Mononuclear cell (primary cell): ENCODE results near the gene ACIN1. TPM values are rescaled to one million over a fixed set of nuclear protein-coding genes. Genes with fewer than 3 reads are reported as not detected.
A peak's percentile ranks its signal among the peaks of the same experiment; 100 is the strongest.

Source experiments
- H3K27me3 ChIP-seq: 2 replicates; pipeline ENCODE4 v1.6.0; 2011; ENCODE audit warnings: low read length, control low read depth; ENCODE audit not compliant: insufficient read depth
- H3K4me1 ChIP-seq: 2 replicates; pipeline ENCODE4 v1.5.1; 2011; ENCODE audit warnings: mild to moderate bottlenecking, low read length, control low read depth; ENCODE audit not compliant: insufficient read depth
- H3K4me3 ChIP-seq: 2 replicates; pipeline ENCODE4 v1.5.1; 2011; ENCODE audit warnings: mild to moderate bottlenecking, low read length, moderate library complexity
- H3K9me3 ChIP-seq: 2 replicates; pipeline ENCODE4 v1.5.1; 2011; ENCODE audit warnings: low read depth, mild to moderate bottlenecking, control low read depth, low read length
- total RNA-seq: library from RNA; depleted of rRNA; stranded (reverse); fragments of >200 nt; gene quantifications from one replicate; pipeline ENCODE4 v1.2.3, GENCODE V29; 2012

The ACIN1 gene
- total RNA-seq, 1 donor, result 123 TPM

- Histone ChIP-seq H3K4me1 (peaks cover 38% of the 10 kb centered on the region), H3K27me3 (no peaks in the 10 kb centered on the region), H3K4me3 (no peak overlapping the region), H3K9me3 (no peaks in the 10 kb centered on the region)
These were observed 26.8 kb downstream of the ACIN1 start for GRCh38 chr14:23067847-23068788.

DNA sequence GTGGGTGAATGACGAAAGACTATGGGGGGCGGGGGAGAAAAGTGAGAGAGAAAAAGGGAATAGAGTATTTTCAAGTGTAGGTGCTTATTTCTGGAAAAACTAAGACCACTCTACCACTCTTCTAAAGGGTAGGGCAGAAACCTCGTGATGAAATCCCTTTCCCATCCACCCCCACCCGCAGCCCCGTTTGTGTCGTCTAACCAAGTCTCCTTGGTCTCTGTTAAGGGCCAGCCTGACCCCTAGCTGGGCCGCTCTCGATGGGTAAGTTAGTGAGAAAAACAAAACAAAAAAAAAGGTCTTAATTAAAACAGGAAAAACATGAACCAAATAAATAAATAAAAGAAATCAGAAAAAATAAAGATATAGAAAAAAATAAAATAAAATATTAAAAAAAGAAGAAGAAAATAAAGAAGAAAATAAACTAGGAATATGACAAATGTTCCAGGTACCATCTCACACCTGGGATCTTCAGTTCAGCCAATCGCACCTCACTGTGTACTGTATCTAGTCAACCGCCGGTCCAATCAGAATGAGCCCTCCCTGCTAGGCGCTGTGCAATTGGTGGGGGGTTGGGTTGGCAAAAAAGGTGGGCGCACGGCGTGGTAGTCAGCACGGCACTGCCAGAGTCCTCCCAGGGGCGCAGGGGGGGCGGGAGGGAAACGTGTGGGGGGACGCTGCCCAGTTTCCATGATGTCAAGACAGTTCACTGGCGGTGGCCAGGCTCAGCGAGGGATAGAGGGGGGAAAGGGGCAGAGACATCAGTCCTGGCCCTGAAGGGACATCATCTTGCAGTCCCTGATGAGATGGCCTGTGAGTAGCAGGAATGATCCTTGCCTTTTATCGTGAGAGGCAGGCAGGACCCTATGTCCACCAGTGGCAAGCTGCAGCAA is 27.8 kb downstream of the ACIN1 start:
- H3K4me1 ChIP-seq, result peaks cover 35% of the 10 kb centered on the region
- H3K4me3 ChIP-seq, result no peak overlapping the region
- H3K27me3 ChIP-seq, result no peaks in the 10 kb centered on the region
- H3K9me3 ChIP-seq, result no peaks in the 10 kb centered on the region

DNA sequence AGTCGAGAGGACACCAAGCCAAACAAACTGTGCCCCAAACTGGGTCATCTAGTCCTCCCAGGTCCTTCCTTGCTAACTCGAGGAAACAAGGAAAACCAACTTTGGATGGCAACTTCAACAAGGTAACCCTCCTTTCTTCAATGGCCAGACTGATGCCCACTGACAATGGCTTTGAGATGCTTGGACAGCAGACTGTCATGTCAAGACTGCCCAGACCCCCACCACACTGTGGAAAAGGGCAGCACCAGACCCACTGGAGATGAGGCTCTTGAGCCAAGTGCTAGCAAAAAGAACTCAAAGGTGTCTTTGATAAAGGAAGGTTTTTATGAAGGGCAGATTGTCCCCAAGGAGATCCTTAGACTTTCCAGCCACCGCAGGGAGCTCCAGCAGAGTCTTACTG is 28.6 kb downstream of the ACIN1 start:
- Histone ChIP-seq H3K4me1 (peaks cover 28% of the 10 kb centered on the region), H3K27me3 (no peaks in the 10 kb centered on the region), H3K4me3 (no peak overlapping the region), H3K9me3 (no peaks in the 10 kb centered on the region)

DNA sequence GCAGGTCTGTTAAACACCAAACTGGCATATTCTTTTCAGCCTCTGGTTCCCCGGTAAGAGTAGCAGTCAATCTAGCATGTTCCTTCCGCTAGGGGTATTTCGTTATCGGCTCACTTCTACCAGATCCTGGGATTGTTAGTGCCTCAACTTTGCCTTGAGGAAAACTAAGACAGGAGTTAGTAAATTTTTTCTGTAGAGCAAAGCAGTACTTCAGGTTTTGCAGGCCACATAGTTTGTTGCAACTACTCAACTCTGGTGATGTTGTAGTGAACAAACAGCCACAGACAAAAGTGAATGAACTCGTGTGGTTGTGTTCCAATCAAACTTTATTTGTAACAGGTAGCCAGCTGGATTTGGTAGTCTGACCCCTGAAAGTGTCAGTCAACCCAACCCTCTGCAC is 31.3 kb downstream of the ACIN1 start:
- Histone ChIP-seq H3K4me3 (no peak overlapping the region), H3K4me1 (peaks cover 4% of the 10 kb centered on the region)

DNA sequence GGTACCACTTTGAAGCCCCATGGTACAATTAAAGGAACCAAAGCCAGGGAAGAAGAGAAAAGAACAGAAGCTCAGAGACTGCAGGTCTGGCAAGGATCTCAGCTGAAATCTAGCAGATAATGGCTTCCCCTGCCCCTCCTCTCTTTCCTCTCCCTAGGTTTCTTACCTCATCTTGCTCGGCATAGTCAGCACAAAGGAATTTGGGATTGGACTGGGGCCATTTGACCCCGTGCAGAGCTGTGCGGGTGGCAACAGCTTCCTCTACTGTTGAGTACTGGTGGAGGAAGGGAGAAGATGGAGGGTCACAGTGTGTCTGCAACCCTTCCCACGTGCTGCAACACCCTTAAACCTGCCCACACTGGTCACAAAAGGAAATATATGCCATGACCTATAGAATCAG is 32.9 kb downstream of the ACIN1 start:
- H3K9me3 ChIP-seq, result no peaks in the 10 kb centered on the region
- no peak overlapping the region for H3K4me3 ChIP-seq
- H3K4me1 ChIP-seq, result peaks cover 10% of the 10 kb centered on the region
- H3K27me3 ChIP-seq, result no peaks in the 10 kb centered on the region

More for the DNA sequence above, 31.3 kb downstream of the ACIN1 start:
- H3K9me3 ChIP-seq, result no peaks in the 10 kb centered on the region
- H3K27me3 ChIP-seq, result no peaks in the 10 kb centered on the region

DNA sequence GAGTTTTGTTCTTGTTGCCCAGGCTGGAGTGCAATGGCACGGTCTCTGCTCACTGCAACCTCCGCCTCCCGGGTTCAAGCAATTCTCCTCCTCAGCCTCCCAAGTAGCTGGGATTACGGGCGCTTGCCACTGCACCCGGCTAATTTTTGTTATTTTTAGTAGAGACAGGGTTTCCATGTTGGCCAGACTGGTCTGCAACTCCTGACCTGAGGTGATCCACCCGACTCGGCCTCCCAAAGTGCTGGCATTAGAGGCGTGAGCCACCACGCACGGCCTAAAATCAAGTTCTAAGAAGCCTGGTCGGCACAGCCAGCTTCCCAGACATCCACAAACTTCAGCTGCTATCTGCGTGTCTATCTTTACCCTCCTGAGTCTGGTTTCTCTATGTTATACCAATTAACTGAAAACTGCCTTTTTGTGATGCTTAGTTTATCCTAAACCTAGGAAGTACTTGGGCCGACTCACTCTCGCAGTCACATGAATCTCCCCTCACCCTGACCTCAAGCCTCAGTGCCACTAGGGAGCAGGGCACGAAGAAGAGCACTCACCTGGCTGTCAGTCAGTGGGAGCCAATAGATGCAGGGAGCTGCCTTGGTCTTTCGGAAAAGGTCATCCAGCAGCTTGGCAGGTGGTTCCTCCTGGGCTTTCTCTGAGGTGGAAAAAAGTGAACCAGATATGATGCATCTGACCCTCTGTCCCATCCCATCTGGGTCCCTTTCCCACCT is 34.2 kb downstream of the ACIN1 start:
- Histone ChIP-seq H3K27me3 (no peaks in the 10 kb centered on the region), H3K4me3 (no peak overlapping the region), H3K4me1 (peaks cover 20% of the 10 kb centered on the region), H3K9me3 (no peaks in the 10 kb centered on the region)

DNA sequence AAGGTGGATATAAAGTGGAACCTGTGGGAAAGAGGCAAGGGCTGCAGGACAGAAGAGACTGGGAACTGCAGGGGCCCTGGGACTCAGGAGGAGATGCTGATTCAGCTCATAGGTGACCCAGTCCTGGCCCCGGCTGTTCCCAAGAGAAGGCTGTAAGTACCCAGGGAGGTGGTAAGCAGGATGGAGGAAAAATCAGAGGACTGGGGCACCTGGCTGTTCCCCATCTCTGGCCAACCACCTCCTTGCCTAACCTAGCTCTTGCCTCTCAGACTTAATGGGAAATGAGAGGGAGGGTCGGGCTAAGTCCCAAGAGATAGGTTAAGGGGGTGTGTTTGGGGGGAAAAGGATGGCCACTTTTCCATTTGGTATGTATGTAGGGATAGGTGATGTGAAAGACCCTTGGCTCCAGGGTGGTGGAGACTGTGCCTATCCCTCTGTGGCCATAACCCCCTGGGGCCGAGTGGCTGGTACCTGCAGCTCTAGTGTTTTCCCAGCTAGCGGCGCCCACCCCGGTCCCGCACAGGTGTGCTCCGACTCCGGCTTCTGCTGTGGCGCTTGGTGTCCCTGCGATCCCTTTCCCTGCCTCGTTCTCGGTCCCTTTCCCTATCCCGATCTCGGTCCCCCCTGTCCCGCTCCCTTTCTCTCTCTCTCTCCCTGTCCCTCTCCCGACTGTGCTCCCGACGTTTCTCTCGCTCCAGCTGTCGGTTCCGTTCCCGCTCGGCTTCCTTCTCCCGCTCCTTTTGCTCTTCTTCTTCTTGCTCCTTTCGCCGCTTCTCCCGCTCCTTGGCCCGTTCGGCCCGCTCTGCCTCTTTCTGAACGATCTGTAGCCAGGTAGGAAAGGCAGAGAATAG is 36.1 kb downstream of the ACIN1 start:
- Histone ChIP-seq H3K27me3 (no peaks in the 10 kb centered on the region), H3K9me3 (no peaks in the 10 kb centered on the region), H3K4me1 (peaks cover 20% of the 10 kb centered on the region), H3K4me3 (no peak overlapping the region)

DNA sequence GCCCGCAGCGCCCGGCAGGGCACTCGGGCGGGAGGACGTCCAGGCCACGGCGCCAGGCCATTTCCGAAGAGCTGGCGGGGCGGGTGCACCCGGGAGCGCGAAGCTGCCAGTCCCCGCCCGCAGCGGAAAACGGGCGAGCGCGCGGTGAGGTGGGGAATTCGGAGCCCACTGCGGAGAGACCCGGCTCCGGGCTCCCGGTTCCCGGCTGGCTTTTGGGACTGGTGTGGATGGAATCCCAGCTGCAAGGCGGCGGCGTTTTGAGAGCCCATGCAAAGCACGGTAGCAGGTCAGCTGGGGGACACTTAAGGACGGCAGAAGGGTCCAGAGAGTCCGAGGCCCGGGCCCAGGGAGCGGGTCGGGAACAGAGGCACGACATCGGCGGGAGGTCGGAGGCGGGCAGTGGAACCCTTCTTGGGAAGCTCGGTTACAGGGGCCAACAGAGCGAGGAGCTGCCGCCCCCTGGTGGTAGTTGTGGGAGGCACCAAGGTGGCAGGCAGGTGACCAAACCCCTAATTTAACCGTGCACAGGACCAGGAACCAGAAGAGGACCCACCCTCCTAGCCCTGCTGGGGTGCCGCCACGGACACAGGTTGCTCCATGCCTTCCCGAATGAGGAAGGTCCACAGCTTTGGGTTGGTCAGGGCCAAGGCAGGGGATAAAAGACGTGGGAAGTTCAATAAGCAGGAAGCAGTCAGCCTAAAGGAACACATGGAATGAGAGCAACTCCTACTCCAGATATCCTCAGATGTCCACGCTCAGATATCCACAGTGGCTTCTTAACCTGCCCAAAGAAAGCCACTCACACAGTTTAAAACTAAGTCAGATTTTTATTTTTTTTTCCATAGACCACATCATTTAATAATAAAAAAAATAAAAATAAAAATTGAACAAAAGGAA is 36.9 kb downstream of the ACIN1 start:
- no peaks in the 10 kb centered on the region for H3K9me3 ChIP-seq
- H3K27me3 ChIP-seq, result no peaks in the 10 kb centered on the region
- H3K4me3 ChIP-seq, result peak overlapping the region; percentile 47
- peaks cover 20% of the 10 kb centered on the region for H3K4me1 ChIP-seq

DNA sequence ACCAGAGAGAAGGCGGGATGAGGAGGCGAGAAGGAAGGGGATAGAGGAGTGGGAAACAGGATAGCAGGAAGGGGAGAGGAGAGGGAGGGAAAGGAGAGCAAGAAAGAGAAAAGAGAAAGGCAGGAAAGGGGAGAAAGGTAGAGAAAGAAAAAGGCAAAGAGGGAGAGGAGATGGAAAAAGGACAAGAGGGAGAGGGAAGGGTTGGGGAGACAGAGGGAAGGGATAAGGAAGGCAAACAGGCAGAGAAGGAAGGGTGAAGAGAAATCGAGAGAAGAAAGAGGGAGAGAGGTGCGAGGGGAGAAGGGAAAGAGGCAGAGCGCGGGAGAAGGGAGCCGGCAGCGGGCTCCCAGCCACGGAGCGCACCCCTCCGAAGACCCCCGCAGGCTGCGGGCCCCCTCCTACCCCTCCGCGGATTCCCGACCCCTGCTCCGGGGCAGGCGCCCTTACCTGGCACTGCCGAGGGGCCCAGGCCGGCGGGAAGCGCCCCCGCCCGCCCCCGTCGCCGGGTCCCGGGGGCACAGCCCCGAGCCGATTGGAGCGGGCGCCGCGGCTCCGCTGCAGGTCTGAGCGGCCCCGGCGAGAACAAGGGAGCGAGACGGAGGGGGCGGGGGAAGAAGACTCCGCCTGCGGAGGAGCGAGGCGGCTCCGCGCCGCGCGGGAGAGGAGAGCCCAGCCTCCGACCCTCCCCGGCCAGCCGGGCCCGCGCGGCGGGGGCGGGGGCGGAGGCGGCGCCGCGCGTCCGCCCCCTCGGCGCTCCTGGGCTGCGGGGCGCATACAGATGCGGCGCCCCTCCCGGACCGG is 37.8 kb downstream of the ACIN1 start, which contains the start of gene CDH24:
TSS of gene CDH24 (minus strand) at position 565 of the 801 bp plus-strand sequence. CDS start 1,787 bp downstream, outside the sequence.
- peaks cover 20% of the 10 kb centered on the region for H3K4me1 ChIP-seq
- peak within 1 kb of the TSS; percentile 47 for H3K4me3 ChIP-seq
- H3K27me3 ChIP-seq, result no peaks in the 10 kb centered on the region
- H3K9me3 ChIP-seq, result no peaks in the 10 kb centered on the region

DNA sequence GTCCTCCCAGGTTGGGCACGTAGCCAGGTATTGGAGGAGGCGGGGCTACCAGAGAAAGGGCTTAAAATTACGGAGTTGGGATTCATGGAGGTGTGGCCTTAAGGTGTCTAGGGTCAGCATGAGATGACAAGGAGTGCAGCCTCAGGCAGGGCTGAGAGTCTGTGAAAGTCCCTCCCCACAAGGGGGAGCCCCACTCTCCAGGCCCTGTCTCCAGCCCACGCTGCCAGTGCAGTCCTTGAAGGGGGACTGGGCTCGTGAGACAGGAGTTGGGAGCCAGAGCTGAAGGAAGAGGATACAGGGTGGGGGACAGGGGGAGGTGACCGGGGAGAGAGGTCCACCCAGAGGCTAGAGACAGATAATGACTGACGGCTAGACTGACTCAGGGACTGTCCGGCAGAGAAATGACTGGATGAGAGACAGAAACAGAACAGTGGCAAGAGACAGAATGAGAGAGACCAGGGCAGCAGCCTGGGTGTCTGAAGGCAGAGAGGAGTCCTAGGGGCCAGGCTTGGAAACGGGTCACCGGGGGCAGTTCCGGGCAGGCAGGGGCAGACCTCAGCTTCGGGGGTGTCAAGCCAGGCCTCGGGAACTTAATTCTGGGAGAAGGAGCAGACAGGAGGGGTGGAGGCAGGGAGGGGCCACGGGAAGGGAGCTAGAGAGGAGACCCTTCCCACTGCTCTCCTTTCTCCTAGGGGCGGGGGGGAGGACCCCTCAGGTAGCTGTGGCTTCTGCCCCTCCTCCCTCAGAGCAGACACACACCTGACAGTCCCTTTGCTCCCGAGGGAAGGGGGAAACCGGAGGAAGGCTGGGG is 38.6 kb downstream of the ACIN1 start:
- H3K4me3 ChIP-seq, result no peak overlapping the region
- H3K9me3 ChIP-seq, result no peaks in the 10 kb centered on the region
- H3K27me3 ChIP-seq, result no peaks in the 10 kb centered on the region
- H3K4me1 ChIP-seq, result peaks cover 20% of the 10 kb centered on the region

- H3K4me1 ChIP-seq, result peaks cover 20% of the 10 kb centered on the region
- no peak overlapping the region for H3K4me3 ChIP-seq
- no peaks in the 10 kb centered on the region for H3K27me3 ChIP-seq
- H3K9me3 ChIP-seq, result no peaks in the 10 kb centered on the region
These were observed 39.3 kb downstream of the ACIN1 start for GRCh38 chr14:23055621-23056144.

- no peak overlapping the region for H3K4me3 ChIP-seq
- H3K4me1 ChIP-seq, result peaks cover 20% of the 10 kb centered on the region
- no peaks in the 10 kb centered on the region for H3K9me3 ChIP-seq
- H3K27me3 ChIP-seq, result no peaks in the 10 kb centered on the region
These were observed 39.8 kb downstream of the ACIN1 start for GRCh38 chr14:23055147-23055550.
